Epithelial cell of esophagus (primary cell): ENCODE results near the gene SH3RF2.

Source experiments
- DNase-seq: peaks from one replicate; pipeline ENCODE4 v3.0.0; 2010; ENCODE audit warnings: low read depth
- H3K4me3 ChIP-seq: 2 replicates; pipeline ENCODE4 v1.5.1; 2011; ENCODE audit warnings: mild to moderate bottlenecking, low read length, control low read depth
- TF ChIP-seq, protein P1 (sequence below): IDR thresholded peaks from 2 replicates; pipeline ENCODE4 v1.5.1; 2011; ENCODE audit warnings: low read depth, mild to moderate bottlenecking, low read length, control low read depth, inconsistent platforms; ENCODE audit not compliant: insufficient read depth; ENCODE audit errors: missing control alignments

The SH3RF2 gene

DNA sequence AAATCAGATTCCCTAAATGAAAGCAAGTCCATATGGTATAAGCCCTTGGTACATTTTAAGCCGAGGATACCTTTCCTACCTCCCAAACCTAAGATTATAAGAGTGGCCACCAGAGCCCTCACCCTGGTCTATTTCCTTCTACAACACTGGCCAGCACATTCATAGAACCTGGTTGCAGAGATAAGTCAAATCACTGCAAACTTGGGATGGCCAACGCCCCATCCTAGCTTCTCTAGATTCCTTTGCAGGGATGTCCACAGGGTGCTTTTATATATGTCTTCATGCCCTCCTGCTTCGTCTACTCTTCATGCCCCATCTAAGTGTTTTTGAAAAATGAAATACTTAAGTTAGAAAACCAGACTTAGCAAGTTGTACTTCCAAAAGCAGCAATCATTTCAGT, 41.8 kb downstream of the SH3RF2 start:
- no peak overlapping the region for H3K4me3 ChIP-seq
- TF ChIP-seq, protein P1, sequence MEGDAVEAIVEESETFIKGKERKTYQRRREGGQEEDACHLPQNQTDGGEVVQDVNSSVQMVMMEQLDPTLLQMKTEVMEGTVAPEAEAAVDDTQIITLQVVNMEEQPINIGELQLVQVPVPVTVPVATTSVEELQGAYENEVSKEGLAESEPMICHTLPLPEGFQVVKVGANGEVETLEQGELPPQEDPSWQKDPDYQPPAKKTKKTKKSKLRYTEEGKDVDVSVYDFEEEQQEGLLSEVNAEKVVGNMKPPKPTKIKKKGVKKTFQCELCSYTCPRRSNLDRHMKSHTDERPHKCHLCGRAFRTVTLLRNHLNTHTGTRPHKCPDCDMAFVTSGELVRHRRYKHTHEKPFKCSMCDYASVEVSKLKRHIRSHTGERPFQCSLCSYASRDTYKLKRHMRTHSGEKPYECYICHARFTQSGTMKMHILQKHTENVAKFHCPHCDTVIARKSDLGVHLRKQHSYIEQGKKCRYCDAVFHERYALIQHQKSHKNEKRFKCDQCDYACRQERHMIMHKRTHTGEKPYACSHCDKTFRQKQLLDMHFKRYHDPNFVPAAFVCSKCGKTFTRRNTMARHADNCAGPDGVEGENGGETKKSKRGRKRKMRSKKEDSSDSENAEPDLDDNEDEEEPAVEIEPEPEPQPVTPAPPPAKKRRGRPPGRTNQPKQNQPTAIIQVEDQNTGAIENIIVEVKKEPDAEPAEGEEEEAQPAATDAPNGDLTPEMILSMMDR, result no peak
- DNase-seq, result no peak

DNA sequence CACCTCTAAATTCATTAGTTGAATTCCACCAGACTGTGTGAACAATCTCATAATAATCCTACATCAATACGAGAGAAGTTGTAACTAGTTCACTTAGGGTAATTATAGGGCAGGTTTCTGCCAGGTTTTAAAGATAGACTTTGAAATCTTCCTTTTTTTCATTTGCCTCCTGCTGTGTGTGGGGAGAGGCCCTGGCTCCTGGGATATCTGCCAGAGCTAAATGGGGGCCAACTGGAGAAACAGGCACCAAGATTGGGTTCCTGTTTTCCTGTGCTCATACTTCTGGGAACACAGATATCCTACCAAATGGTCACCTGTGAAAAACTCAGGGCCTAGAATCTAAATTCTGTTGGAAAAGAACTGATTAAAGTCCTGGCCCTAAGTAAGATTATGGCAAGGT, 42.3 kb downstream of the SH3RF2 start:
- TF ChIP-seq, protein P1, result no peak
- H3K4me3 ChIP-seq, result no peak overlapping the region
- no peak for DNase-seq

DNA sequence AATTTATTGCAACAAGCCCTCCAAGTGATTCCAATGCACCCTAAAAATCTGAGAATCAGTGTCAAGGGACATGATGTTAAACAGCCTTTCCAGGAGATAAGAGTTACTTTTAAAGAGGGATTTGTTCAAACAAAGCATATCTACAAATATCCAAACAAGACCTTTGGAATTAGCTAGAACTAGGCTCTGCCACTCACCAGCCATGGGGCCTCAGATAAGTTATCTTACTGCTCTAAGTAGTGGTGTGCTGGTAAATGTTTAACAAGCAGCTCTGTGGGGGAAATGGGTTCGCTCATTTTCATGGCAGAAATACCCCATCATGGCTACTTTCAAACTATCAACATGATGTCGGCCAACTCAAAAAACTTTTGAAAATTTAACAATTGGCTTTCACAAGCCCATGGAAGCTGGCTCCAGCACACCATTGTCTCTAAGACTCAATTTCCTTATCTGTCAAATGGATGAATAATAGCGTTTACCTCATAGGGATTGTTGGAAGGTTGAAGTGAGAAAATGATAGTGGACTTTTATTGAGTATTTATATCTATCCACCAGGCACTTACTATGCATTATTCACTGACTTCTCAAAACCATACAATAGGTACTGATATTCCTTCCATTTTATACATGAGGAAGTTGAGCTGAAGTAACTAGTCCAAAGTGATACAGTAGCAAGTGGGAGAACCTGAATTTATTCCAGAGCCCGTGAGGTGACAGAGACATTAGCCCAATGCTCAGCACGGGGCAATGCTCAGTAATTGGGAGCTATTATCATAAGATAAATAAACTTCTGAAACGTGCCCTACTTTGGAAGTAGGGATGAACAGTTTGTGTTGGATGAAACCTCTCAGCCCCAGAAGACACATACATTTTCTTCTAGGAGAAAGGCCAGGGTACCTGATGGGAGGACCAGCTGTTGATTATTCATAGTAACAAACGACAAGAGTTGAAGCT, 43.2 kb downstream of the SH3RF2 start:
- DNase-seq, result no peak
- H3K4me3 ChIP-seq, result no peak overlapping the region
- TF ChIP-seq, protein P1, result no peak

DNA sequence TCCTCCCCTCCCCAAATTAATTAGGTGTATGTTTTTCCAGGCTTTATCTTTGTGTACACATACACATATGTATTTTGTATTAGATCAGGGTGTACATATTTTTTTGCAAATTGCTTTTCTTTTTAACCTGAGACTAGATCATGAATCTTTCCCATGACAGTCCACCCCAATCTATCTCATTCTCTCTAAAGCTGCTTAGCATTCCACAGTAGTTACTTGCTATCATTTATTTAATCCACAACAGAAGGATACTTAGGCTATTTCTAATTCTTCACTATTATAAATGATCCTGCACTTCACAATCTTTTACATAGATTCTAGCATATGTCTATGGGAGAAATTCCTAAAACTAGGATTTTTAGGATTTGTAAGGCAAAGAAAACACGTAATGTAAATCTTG, 43.9 kb downstream of the SH3RF2 start:
- TF ChIP-seq, protein P1, result no peak

DNA sequence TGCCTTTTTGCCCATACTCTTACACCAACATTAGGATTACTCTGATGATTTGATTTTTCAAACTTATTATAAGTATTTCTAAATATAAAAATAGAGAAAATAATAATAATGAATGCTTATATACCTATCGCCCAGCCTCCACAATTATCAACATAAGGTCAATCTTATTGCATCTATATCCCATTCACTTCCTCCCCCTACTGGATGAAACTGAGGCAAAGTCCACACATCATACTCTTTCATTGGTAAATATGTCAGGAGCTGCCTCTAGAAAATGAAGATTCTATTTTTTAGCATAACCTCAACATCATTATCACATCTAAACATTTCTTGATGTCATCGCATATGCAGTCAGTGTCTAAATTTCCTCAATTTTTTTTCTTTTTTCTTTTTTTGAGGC, 44.3 kb downstream of the SH3RF2 start:
- TF ChIP-seq, protein P1, result peak; percentile 22
- peak; percentile 17 for DNase-seq
- no peak overlapping the region for H3K4me3 ChIP-seq

More for the DNA sequence above, 43.9 kb downstream of the SH3RF2 start:
- no peak for DNase-seq
- no peak overlapping the region for H3K4me3 ChIP-seq

DNA sequence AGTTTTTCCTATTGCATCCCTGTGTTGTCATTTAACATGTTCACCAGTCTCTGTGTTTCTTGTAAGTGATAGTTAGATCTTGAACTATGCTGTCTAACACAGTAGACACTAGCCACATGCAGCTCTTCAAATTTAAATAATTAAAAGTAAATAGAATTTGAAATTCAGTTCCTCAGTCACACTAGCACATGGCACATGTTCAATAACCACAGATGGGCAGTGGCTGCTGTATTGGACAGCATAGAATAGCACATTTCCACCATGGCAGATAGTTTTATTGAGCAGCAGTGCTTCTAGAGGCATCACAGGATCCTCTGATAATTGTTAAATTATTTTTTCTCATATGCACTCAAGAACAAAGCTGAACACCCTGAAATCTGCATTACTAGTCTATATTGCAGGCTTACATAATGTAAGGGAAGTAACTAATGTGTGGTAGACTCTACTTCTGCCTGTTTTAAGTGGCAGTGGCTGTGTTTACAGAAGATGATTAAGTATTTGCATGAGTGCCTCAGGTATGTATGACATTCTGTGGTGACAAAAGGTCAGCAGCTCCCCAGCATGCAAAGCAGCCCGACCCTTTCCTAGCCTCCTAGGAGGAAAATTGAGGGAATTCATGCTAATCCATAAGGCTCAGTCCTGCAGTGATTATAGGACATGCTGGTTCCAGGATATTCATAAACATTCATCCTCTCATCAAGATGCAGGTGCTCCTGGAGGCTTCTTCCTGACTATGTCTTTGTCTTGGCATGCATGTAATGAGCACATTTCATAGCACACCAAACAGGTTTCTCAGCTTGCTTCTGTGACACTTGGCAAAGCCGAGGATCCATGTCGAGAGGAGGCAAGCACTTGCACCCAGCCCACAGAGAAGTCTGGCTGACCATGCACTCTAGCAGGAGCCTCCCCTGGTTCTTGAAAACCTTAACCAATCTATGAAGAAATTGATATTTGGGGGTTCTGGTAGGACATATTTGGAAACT, 45.5 kb downstream of the SH3RF2 start:
- no peak overlapping the region for H3K4me3 ChIP-seq
- peak; percentile 85 for DNase-seq
- TF ChIP-seq, protein P1, result no peak
